Trophoblast cell (in vitro differentiated cells and primary cell): ENCODE measurements around the gene PTPRT.

Experiments used
- DNase-seq, 2 donors: peaks; one replicate each; pipeline ENCODE4 v3.0.0-alpha.2; 2016
- H2AFZ ChIP-seq: 2 replicates; pipeline ENCODE4 v1.6.1; 2013; ENCODE audit warnings: low read length, moderate library complexity, mild to moderate bottlenecking; ENCODE audit not compliant: insufficient read depth, poor library complexity
- H2AK5ac ChIP-seq: 2 replicates; pipeline ENCODE4 v1.6.1; 2013; ENCODE audit warnings: mild to moderate bottlenecking, low read length
- H2BK120ac ChIP-seq: 2 replicates; pipeline ENCODE4 v1.6.1; 2013; ENCODE audit warnings: low read length, mild to moderate bottlenecking, moderate library complexity; ENCODE audit not compliant: insufficient read depth, poor library complexity
- H2BK12ac ChIP-seq: 2 replicates; pipeline ENCODE4 v1.6.1; 2013; ENCODE audit warnings: mild to moderate bottlenecking, low read length, moderate library complexity
- H2BK5ac ChIP-seq: 2 replicates; pipeline ENCODE4 v1.6.1; 2013; ENCODE audit warnings: low read length, low read depth, moderate library complexity, mild to moderate bottlenecking; ENCODE audit not compliant: poor library complexity
- H3K14ac ChIP-seq: 2 replicates; pipeline ENCODE4 v1.6.1; 2013; ENCODE audit warnings: mild to moderate bottlenecking, low read length
- H3K18ac ChIP-seq: 2 replicates; pipeline ENCODE4 v1.6.1; 2013; ENCODE audit warnings: mild to moderate bottlenecking, low read length
- H3K23ac ChIP-seq: 2 replicates; pipeline ENCODE4 v1.6.1; 2013; ENCODE audit warnings: low read length
- H3K27ac ChIP-seq: 2 replicates; pipeline ENCODE4 v1.5.1; 2013; ENCODE audit warnings: low read depth, mild to moderate bottlenecking, inconsistent platforms, low read length, moderate library complexity
- H3K27me3 ChIP-seq: 2 replicates; pipeline ENCODE4 v1.6.1; 2013; ENCODE audit warnings: inconsistent platforms, mild to moderate bottlenecking, low read length, moderate library complexity; ENCODE audit not compliant: insufficient read depth
- H3K36me3 ChIP-seq, 2 experiments: 1 replicate in 1 of 2; 2 replicates in 1 of 2; pipeline ENCODE4 v1.6.1; 2013; ENCODE audit warnings: low read length in 2 of 2, mild to moderate bottlenecking in 2 of 2, moderate library complexity in 1 of 2; ENCODE audit not compliant: insufficient read depth in 2 of 2, control insufficient read depth in 1 of 2
- H3K4ac ChIP-seq: 2 replicates; pipeline ENCODE4 v1.6.1; 2013; ENCODE audit warnings: low read depth, mild to moderate bottlenecking, low read length, moderate library complexity
- H3K4me1 ChIP-seq, 2 experiments: 1 replicate in 1 of 2; 2 replicates in 1 of 2; pipeline ENCODE4 v1.6.1; 2013; ENCODE audit warnings: low read length in 2 of 2, mild to moderate bottlenecking in 2 of 2, moderate library complexity in 1 of 2; ENCODE audit not compliant: insufficient read depth in 2 of 2, control insufficient read depth in 1 of 2
- H3K4me2 ChIP-seq: 2 replicates; pipeline ENCODE4 v1.6.1; 2013; ENCODE audit warnings: inconsistent platforms, mild to moderate bottlenecking, low read length, moderate library complexity
- H3K4me3 ChIP-seq: 2 replicates; pipeline ENCODE4 v1.5.1; 2013; ENCODE audit warnings: mild to moderate bottlenecking, low read depth, low read length, inconsistent platforms
- H3K79me1 ChIP-seq: one replicate; pipeline ENCODE4 v1.6.1; 2013; ENCODE audit warnings: low read length
- H3K79me2 ChIP-seq: 2 replicates; pipeline ENCODE4 v1.6.1; 2013; ENCODE audit warnings: low read length, mild to moderate bottlenecking; ENCODE audit not compliant: control insufficient read depth, insufficient read depth, poor library complexity
- H3K9ac ChIP-seq: 2 replicates; pipeline ENCODE4 v1.6.1; 2013; ENCODE audit warnings: mild to moderate bottlenecking, low read length
- H3K9me3 ChIP-seq: 2 replicates; pipeline ENCODE4 v1.6.1; 2013; ENCODE audit warnings: low read depth, mild to moderate bottlenecking, control low read depth, inconsistent platforms, low read length; ENCODE audit not compliant: insufficient read depth
- H4K12ac ChIP-seq: 2 replicates; pipeline ENCODE4 v1.6.1; 2013; ENCODE audit warnings: low read depth, mild to moderate bottlenecking, low read length, moderate library complexity
- H4K8ac ChIP-seq: 2 replicates; pipeline ENCODE4 v1.6.1; 2013; ENCODE audit warnings: low read depth, mild to moderate bottlenecking, low read length, moderate library complexity
- H4K91ac ChIP-seq: one replicate; pipeline ENCODE4 v1.6.1; 2013; ENCODE audit warnings: low read depth, mild to moderate bottlenecking, low read length, moderate library complexity
- WGBS: extraction: QIAGEN DNeasy Blood & Tissue Kit; methylation state at CpG from one replicate; pipeline ENCODE4 v1.1.7; 2013; ENCODE audit warnings: missing lambda C conversion rate; ENCODE audit not compliant: insufficient read length, insufficient coverage; ENCODE audit errors: extremely low coverage; 5-methylcytosine and 5-hydroxymethylcytosine counted together

Gene PTPRT

DNA sequence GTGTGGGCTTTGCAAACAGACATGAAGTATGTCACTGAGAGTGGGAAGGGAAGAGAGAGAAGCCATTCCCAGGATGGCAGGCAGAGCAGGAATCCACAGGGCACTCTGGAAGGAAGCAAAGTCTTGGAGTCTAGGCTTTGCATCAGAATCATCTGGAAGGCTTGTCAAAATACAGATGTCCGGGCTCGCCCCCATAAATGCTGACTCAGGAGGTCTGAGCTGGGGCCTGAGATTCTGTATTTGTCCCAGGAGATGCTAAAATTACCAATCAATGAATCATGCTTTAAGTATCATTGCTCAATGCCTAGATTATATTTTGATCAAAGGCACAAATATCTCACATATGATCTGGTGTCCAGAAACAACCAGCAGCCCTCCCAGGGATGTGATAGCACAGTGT is 46.3 kb upstream of the PTPRT start:
- Histone ChIP-seq H3K79me1 (no peaks in the 10 kb centered on the region), H3K4me1 (no peaks in the 10 kb centered on the region), H3K79me2 (no peaks in the 10 kb centered on the region), H2BK12ac (no peak overlapping the region), H2BK5ac (no peak overlapping the region), H3K27ac (no peak overlapping the region), H3K9ac (no peak overlapping the region), H3K14ac (no peak overlapping the region), H4K91ac (no peak overlapping the region), H2AFZ (no peak overlapping the region), H2AK5ac (no peak overlapping the region), H3K4ac (no peak overlapping the region), H3K36me3 (no peaks in the 10 kb centered on the region), H3K4me2 (no peak overlapping the region), H2BK120ac (no peak overlapping the region), H3K9me3 (no peaks in the 10 kb centered on the region), H4K12ac (no peak overlapping the region), H4K8ac (no peak overlapping the region), H3K23ac (no peak overlapping the region), H3K27me3 (no peaks in the 10 kb centered on the region), H3K18ac (no peak overlapping the region), H3K4me3 (no peak overlapping the region)
- no CpG with 5 or more reads among the region's 2 CpGs for WGBS
- no peak for DNase-seq

DNA sequence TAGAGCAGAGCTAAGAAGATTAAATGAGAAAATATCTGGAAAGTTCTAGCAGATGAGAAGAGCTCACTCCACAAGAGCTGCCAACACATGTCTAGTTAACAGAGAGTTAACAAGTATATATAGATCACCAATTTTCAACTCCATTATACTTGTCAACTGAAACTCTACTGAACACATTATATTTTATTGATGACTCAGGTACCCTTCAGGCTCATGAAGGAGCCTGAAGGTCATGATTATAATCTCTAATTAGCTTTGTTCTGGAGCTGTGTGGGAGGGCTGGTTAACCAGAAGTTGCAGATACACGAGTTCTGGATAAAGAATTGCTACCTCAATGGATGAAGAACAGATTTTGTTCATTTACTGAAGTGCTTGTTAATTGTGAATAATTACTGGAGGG is 42.1 kb upstream of the PTPRT start:
- no peak overlapping the region for H2AFZ ChIP-seq
- H3K27ac ChIP-seq = no peak overlapping the region
- no peaks in the 10 kb centered on the region for H3K4me1 ChIP-seq
- no peak overlapping the region for H2AK5ac ChIP-seq
- H2BK5ac ChIP-seq = no peak overlapping the region
- H3K4me2 ChIP-seq = no peak overlapping the region
- H3K18ac ChIP-seq = no peak overlapping the region
- H3K23ac ChIP-seq = no peak overlapping the region
- H2BK12ac ChIP-seq = no peak overlapping the region
- H4K91ac ChIP-seq = no peak overlapping the region
- H3K4ac ChIP-seq = no peak overlapping the region
- no peak overlapping the region for H4K8ac ChIP-seq
- H3K4me3 ChIP-seq = no peak overlapping the region
- no peaks in the 10 kb centered on the region for H3K36me3 ChIP-seq
- H3K9me3 ChIP-seq = peaks cover 1% of the 10 kb centered on the region
- no CpG with 5 or more reads among the region's 1 CpG for WGBS
- no peaks in the 10 kb centered on the region for H3K27me3 ChIP-seq
- DNase-seq = no peak
- no peaks in the 10 kb centered on the region for H3K79me1 ChIP-seq
- no peak overlapping the region for H3K14ac ChIP-seq
- no peak overlapping the region for H4K12ac ChIP-seq
- no peaks in the 10 kb centered on the region for H3K79me2 ChIP-seq
- no peak overlapping the region for H2BK120ac ChIP-seq
- H3K9ac ChIP-seq = no peak overlapping the region

DNA sequence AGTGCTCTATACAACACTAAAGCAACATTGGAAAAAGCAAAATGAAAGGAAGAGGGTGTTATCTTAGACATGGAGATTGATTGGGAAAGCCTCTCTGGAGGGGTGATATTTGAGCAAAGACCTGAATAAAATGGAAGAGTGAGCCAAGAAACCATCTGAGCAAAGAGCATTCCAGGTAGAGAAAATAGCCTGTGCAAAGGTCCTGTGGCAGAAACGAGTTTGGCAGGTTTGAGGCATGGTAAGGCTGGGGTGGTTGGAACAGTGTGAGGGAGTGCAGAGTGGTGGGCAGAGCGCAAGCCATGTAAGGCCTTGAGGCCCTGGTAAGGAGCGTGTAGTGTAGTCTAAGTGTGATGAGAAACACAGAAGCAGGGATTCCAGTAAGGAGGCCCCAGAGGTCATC is 40.0 kb upstream of the PTPRT start:
- no peak overlapping the region for H3K4ac ChIP-seq
- no peak overlapping the region for H3K14ac ChIP-seq
- no peak overlapping the region for H2AK5ac ChIP-seq
- H4K91ac ChIP-seq = no peak overlapping the region
- H3K79me2 ChIP-seq = no peaks in the 10 kb centered on the region
- H4K12ac ChIP-seq = no peak overlapping the region
- no peaks in the 10 kb centered on the region for H3K27me3 ChIP-seq
- no peak overlapping the region for H3K23ac ChIP-seq
- no CpG with 5 or more reads among the region's 3 CpGs for WGBS
- H2BK120ac ChIP-seq = no peak overlapping the region
- peaks cover 1% of the 10 kb centered on the region for H3K9me3 ChIP-seq
- no peak overlapping the region for H3K4me3 ChIP-seq
- no peak overlapping the region for H2AFZ ChIP-seq
- no peaks in the 10 kb centered on the region for H3K36me3 ChIP-seq
- no peaks in the 10 kb centered on the region for H3K4me1 ChIP-seq
- H4K8ac ChIP-seq = no peak overlapping the region
- no peak overlapping the region for H3K9ac ChIP-seq
- no peak overlapping the region for H2BK5ac ChIP-seq
- no peak overlapping the region for H2BK12ac ChIP-seq
- H3K18ac ChIP-seq = no peak overlapping the region
- DNase-seq = peak; percentile 42 to 71
- H3K4me2 ChIP-seq = no peak overlapping the region
- no peak overlapping the region for H3K27ac ChIP-seq
- H3K79me1 ChIP-seq = no peaks in the 10 kb centered on the region

DNA sequence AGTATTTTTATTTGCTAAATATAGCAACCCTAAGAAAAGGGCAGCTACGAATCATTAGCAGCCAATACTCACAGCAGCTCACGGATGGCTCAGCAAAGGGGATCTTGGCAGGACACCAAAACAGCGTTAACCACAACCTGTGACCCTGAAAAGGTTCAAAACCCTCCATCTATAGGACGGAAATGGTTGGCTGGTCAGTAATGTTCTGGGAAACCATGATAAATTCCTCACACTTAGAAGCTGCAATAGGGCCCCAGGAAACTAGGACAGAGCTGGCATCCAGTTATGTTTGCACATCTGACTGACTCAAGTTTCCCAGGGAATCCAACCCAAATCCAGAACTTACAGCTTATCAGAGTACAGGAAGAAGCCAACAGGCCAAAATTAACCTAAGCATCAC is 30.9 kb upstream of the PTPRT start:
- H2BK12ac ChIP-seq = no peak overlapping the region
- H3K4ac ChIP-seq = no peak overlapping the region
- H4K12ac ChIP-seq = no peak overlapping the region
- no peak overlapping the region for H3K9ac ChIP-seq
- H3K36me3 ChIP-seq = no peaks in the 10 kb centered on the region
- no peak overlapping the region for H3K4me3 ChIP-seq
- H2AK5ac ChIP-seq = no peak overlapping the region
- no peak overlapping the region for H2BK120ac ChIP-seq
- H2AFZ ChIP-seq = no peak overlapping the region
- no peak overlapping the region for H4K8ac ChIP-seq
- H3K9me3 ChIP-seq = no peaks in the 10 kb centered on the region
- no peak overlapping the region for H3K27ac ChIP-seq
- no peak overlapping the region for H4K91ac ChIP-seq
- H3K23ac ChIP-seq = no peak overlapping the region
- no peaks in the 10 kb centered on the region for H3K79me2 ChIP-seq
- H3K27me3 ChIP-seq = no peaks in the 10 kb centered on the region
- H3K4me1 ChIP-seq = peaks cover 4 to 8% of the 10 kb centered on the region in 2 experiments
- H3K18ac ChIP-seq = no peak overlapping the region
- H2BK5ac ChIP-seq = no peak overlapping the region
- no peak overlapping the region for H3K4me2 ChIP-seq
- H3K14ac ChIP-seq = no peak overlapping the region
- no peaks in the 10 kb centered on the region for H3K79me1 ChIP-seq
- DNase-seq = no peak
- no CpG with 5 or more reads among the region's 4 CpGs for WGBS
